Activated B cell treated with CpG ODN at 0.5 μM for 24 hours (primary cell): ENCODE measurements around the gene RUNDC3A. TPM values are rescaled to one million over a fixed set of nuclear protein-coding genes. Genes with fewer than 3 reads are reported as not detected.

Source experiments
- ATAC-seq: fragments of 200-7000 bp; cut with Tn5 transposase; one replicate; pipeline ENCODE4 v1.10.0; 2021; ENCODE audit warnings: low read depth, mild to moderate bottlenecking, moderate library complexity
- CTCF ChIA-PET: fragments of 350-600 bp; sonication (Branson Sonifier 250); formaldehyde crosslinking; loops from one replicate; lab custom pipeline; 2021; ENCODE audit warnings: antibody characterized with exemption; lab: Charles Lee
- POLR2A ChIA-PET: fragments of 350-600 bp; sonication (Branson Sonifier 250); formaldehyde crosslinking; loops from one replicate; lab custom pipeline; 2021; ENCODE audit warnings: antibody characterized with exemption; lab: Charles Lee
- DNase-seq: peaks from one replicate; pipeline ENCODE4 v3.0.0; 2022
- H3K27ac Mint-ChIP-seq: one replicate; pipeline ENCODE4 v1.8.0; 2020; ENCODE audit warnings: mixed read lengths
- H3K27me3 Mint-ChIP-seq: one replicate; pipeline ENCODE4 v1.8.0; 2021; ENCODE audit warnings: mixed read lengths
- H3K36me3 Mint-ChIP-seq: one replicate; pipeline ENCODE4 v1.8.0; 2021; ENCODE audit warnings: low read depth, mixed read lengths
- H3K4me1 Mint-ChIP-seq: one replicate; pipeline ENCODE4 v1.8.0; 2021; ENCODE audit warnings: mixed read lengths
- H3K4me3 Mint-ChIP-seq: one replicate; pipeline ENCODE4 v1.8.0; 2020; ENCODE audit warnings: mild to moderate bottlenecking, mixed read lengths
- H3K9me3 Mint-ChIP-seq: one replicate; pipeline ENCODE4 v1.8.0; 2020; ENCODE audit warnings: mixed read lengths
- intact Hi-C: fragments of 100-400 bp; cut with micrococcal nuclease; formaldehyde crosslinking; loops from one replicate; pipeline ENCODE4 v1.15.1; 2024
- total RNA-seq: library from RNA; stranded (reverse); gene quantifications from 2 replicates; pipeline ENCODE4 v1.2.3, GENCODE V29; 2022
- TF ChIP-seq, protein P1 (sequence below): fragments of 200-600 bp; IDR thresholded peaks from one replicate; pipeline ENCODE4 v1.8.0; 2022; ENCODE audit warnings: antibody characterized with exemption, mild to moderate bottlenecking

Gene RUNDC3A
- total RNA-seq, 1 donor from 2014 or later, result 0.07 TPM

DNA sequence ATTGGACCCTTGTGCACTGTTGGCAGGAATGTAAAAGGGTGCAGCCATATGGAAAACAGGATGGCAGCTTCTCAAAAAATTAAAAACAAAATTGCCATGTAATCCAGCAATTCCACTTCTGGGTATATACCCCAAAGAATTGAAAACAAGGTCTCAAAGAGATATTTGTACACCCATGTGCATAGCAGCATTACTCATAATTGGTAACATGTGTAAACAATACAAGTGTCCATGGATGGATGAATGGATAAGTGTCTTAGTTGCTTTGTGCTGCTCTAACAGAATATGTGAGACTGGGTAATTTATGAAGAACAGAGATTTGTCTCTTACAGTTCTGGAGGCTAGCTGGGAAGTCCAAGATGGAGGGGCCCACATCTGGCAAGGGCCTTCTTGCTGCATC, 3.8 kb upstream of the RUNDC3A start:
- Mint-ChIP-seq H3K4me3 (no peak overlapping the region), H3K36me3 (no peaks in the 10 kb centered on the region), H3K9me3 (no peaks in the 10 kb centered on the region), H3K4me1 (peaks cover 17% of the 10 kb centered on the region), H3K27ac (no peak overlapping the region), H3K27me3 (peaks cover 34% of the 10 kb centered on the region)
- DNase-seq (no peak), ATAC-seq (no peak)
- intact Hi-C loops, result no loop called here
- CTCF ChIA-PET, result no interaction called here
- TF ChIP-seq, protein P1, sequence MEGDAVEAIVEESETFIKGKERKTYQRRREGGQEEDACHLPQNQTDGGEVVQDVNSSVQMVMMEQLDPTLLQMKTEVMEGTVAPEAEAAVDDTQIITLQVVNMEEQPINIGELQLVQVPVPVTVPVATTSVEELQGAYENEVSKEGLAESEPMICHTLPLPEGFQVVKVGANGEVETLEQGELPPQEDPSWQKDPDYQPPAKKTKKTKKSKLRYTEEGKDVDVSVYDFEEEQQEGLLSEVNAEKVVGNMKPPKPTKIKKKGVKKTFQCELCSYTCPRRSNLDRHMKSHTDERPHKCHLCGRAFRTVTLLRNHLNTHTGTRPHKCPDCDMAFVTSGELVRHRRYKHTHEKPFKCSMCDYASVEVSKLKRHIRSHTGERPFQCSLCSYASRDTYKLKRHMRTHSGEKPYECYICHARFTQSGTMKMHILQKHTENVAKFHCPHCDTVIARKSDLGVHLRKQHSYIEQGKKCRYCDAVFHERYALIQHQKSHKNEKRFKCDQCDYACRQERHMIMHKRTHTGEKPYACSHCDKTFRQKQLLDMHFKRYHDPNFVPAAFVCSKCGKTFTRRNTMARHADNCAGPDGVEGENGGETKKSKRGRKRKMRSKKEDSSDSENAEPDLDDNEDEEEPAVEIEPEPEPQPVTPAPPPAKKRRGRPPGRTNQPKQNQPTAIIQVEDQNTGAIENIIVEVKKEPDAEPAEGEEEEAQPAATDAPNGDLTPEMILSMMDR, result no peak
- POLR2A ChIA-PET, result no interaction called here

DNA sequence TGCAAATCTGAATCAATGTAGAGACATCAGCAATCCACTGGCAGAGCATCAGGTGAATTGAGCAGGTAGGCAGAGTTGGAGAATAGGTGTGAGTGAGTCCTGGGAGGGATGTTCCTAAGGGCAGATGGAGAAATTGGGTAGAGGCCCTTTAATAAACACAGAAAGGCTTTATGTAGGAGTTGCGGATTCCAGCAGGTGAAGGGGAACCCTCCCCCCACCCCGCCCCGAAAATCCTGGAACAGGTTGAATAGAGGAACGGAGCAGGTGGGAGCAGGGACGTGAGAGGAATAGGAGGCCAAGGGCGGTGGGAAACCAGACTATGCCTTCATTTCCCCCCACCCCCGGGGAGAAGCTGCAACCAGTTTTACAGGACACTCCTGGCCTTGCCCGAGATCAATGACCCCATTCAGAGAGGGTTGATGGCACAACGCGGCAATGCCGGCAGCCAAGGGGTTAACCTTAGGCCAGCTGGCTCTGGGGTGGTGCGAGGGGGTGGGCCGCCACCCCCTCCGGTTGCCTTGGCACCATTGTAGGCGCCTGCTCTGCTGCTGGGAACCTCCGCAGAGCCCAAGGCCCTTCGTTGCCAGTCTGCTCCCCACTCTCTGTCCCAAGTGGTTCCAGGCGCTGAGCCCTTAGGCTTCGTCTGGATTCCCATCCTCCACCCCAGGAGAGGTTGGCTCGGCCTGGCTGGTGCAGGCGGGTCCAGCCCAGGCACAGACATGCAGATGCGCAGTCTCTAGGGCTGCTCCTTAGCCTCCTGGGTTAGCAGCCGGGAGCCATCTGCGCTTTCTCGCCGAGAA, 814 bp upstream of the RUNDC3A start:
- TF ChIP-seq, protein P1, result no peak
- ChIA-PET POLR2A (interaction anchor here (0.6 to 2.0 kb wide), 3 partner anchors 19 to 86 kb away, joined by 5 to 8 read pairs (median 6); no protein-coding TSS in a partner anchor), CTCF (no interaction called here)
- no peaks in the 10 kb centered on the region for H3K9me3 Mint-ChIP-seq
- intact Hi-C loops, result loop anchor here (1.0 kb wide), 1 partner anchor 17 kb away; the partner anchor contains the start of gene SLC25A39
- peak overlapping the region; percentile 19 for H3K4me3 Mint-ChIP-seq
- DNase-seq (no peak), ATAC-seq (peak; percentile 20)
- H3K27me3 Mint-ChIP-seq, result peaks cover 38% of the 10 kb centered on the region
- H3K4me1 Mint-ChIP-seq, result peaks cover 24% of the 10 kb centered on the region
- H3K27ac Mint-ChIP-seq, result no peak overlapping the region
- H3K36me3 Mint-ChIP-seq, result no peaks in the 10 kb centered on the region

DNA sequence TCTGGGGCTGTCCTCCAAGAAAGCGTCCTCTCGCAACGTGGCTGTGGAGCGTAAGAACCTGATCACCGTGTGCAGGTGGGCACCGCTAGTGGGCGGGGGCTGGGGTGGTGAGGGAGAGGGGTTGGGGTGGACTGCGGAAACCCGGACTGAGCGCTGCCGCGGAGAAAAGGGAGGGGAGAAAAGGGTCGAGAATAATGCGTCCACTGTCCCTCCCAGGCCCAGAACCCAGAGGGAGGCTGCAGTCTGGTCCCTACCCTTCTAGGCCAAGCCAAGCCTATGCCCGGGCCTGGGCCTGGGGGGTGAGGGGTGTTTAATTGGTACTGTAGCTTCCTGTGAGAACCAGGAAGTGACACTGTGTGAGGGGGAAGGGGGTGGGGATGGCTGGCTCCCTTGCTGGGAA, 464 bp downstream of the RUNDC3A start:
- no peaks in the 10 kb centered on the region for H3K9me3 Mint-ChIP-seq

DNA sequence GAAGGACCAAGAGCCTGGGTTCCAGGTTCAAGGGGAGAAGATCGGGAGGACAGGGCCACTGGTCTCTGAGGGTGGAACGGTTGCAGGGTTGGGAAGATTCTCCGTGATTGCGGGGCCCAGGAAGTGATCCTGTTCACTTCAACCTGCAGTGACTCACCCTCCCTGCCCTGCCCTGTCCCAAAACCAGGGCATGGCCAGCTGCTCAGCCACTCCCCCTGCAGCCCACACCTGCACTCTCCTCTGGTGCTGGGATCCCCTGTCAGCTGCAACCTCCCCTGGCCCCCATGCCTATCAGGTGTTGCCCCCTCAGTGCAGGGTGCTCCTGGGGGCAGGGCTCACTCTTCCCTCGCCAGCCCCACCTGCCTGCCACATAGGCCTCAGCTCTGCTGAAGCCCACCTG, 1.1 kb downstream of the RUNDC3A start:
- CTCF ChIA-PET, result interaction anchor here (1.7 kb wide), 1 partner anchor 100 kb away, joined by 8 read pairs; no protein-coding TSS in a partner anchor
- DNase-seq (no peak), ATAC-seq (no peak)
- intact Hi-C loops, result no loop called here
- TF ChIP-seq, protein P1, result no peak
- no peaks in the 10 kb centered on the region for H3K9me3 Mint-ChIP-seq
- no peak overlapping the region for H3K27ac Mint-ChIP-seq
- H3K4me3 Mint-ChIP-seq, result no peak overlapping the region
- H3K4me1 Mint-ChIP-seq, result peaks cover 24% of the 10 kb centered on the region
- H3K36me3 Mint-ChIP-seq, result no peaks in the 10 kb centered on the region
- peaks cover 45% of the 10 kb centered on the region for H3K27me3 Mint-ChIP-seq
- POLR2A ChIA-PET, result interaction anchor here (1.0 to 2.0 kb wide), 2 partner anchors 17 to 99 kb away, joined by 3 to 6 read pairs; no protein-coding TSS in a partner anchor

More for the DNA sequence above, 464 bp downstream of the RUNDC3A start:
- ChIA-PET POLR2A (interaction anchor here (1.0 to 2.0 kb wide), 3 partner anchors 18 to 98 kb away, joined by 3 to 8 read pairs (median 6); no protein-coding TSS in a partner anchor), CTCF (no interaction called here)
- TF ChIP-seq, protein P1, result no peak
- H3K4me1 Mint-ChIP-seq, result peaks cover 24% of the 10 kb centered on the region
- H3K27me3 Mint-ChIP-seq, result peaks cover 43% of the 10 kb centered on the region
- H3K4me3 Mint-ChIP-seq, result peak overlapping the region; percentile 24
- intact Hi-C loops, result loop anchor here (1.0 kb wide), 1 partner anchor 15 kb away; the partner anchor contains the start of gene SLC25A39
- ATAC-seq (no peak), DNase-seq (no peak)
- no peaks in the 10 kb centered on the region for H3K36me3 Mint-ChIP-seq
- H3K27ac Mint-ChIP-seq, result no peak overlapping the region

DNA sequence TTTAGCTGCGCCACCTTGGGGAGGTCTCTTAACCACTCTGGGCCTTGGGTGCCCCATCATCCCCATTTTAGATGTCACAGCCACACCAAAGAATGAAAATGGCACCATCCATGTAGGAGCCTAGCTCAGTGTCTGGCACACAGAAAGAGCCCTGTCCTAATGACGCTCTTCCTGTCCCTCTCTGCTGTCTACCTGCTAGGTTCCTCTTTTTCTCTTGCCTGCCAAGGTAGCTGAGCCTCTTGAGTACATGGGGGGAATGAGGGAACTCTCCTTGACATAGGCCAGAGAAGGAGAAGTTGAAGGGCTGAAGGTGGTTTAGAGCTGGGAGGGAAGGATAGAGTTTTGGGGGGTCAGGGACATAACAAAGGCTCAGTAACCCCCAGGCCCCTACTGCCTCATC, 1.8 kb downstream of the RUNDC3A start:
- H3K27ac Mint-ChIP-seq, result no peak overlapping the region
- no peak overlapping the region for H3K4me3 Mint-ChIP-seq
- ATAC-seq (no peak), DNase-seq (no peak)
- H3K27me3 Mint-ChIP-seq, result peaks cover 45% of the 10 kb centered on the region
- no peaks in the 10 kb centered on the region for H3K36me3 Mint-ChIP-seq
- TF ChIP-seq, protein P1, result no peak
- POLR2A ChIA-PET, result interaction anchor here (1.0 kb wide), 1 partner anchor 100 kb away, joined by 3 read pairs; no protein-coding TSS in a partner anchor
- H3K4me1 Mint-ChIP-seq, result peaks cover 24% of the 10 kb centered on the region
- CTCF ChIA-PET, result interaction anchor here (1.7 kb wide), 1 partner anchor 100 kb away, joined by 8 read pairs; no protein-coding TSS in a partner anchor
- no peaks in the 10 kb centered on the region for H3K9me3 Mint-ChIP-seq
- intact Hi-C loops, result no loop called here
